Activated T-helper 17 cell treated with anti-CD3 and anti-CD28 coated beads, Interleukin-2, amount 50 U/mL, for 72 hours (primary cell): ENCODE data around the gene SEPTIN8. TPM values are rescaled to one million over a fixed set of nuclear protein-coding genes. Genes with fewer than 3 reads are reported as not detected.

ENCODE experiments used
- ATAC-seq: fragments of 150-1000 bp; cut with Tn5 transposase; replicated peaks from 2 replicates; pipeline ENCODE4 v1.10.0; 2021; ENCODE audit warnings: mild to moderate bottlenecking, moderate library complexity
- H3K27ac Mint-ChIP-seq: one replicate; pipeline ENCODE4 v1.8.0; 2022; ENCODE audit warnings: mixed read lengths
- H3K27me3 Mint-ChIP-seq: one replicate; pipeline ENCODE4 v1.8.0; 2022; ENCODE audit warnings: mixed read lengths
- H3K36me3 Mint-ChIP-seq: one replicate; pipeline ENCODE4 v1.8.0; 2022; ENCODE audit warnings: low read depth, mild to moderate bottlenecking, mixed read lengths
- H3K4me1 Mint-ChIP-seq: one replicate; pipeline ENCODE4 v1.8.0; 2022; ENCODE audit warnings: mixed read lengths
- H3K4me3 Mint-ChIP-seq: one replicate; pipeline ENCODE4 v1.8.0; 2022; ENCODE audit warnings: mild to moderate bottlenecking, mixed read lengths
- H3K9me3 Mint-ChIP-seq: one replicate; pipeline ENCODE4 v1.8.0; 2022; ENCODE audit warnings: mixed read lengths
- total RNA-seq, 2 donors: library from RNA; stranded (reverse); gene quantifications; one replicate each; pipeline ENCODE4 v1.2.3, GENCODE V29; 2022

SEPTIN8 gene
- total RNA-seq, 2 donors from 2014 or later: 13.6 to 14.7 TPM

DNA sequence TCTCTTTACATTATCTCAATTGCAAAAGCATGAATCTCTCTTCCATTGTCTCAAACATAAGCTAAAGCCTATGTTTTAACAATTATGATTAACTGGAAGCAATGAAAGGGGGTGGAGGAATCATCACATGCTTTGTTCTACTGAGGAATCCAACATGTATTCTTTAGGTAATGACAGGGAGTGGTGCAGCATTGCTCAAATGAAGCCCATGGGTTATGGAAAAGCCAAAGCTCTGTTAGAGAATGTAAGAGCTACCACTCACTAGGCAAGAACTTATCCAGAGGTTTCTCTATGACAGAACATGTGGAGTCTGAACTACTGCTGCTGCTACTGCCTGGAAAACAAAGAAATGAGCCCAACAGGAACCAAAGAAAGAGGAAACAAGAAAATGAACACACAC is 68.4 kb downstream of the SEPTIN8 start:
- Mint-ChIP-seq H3K36me3 (peaks cover 49% of the 10 kb centered on the region), H3K27ac (no peak overlapping the region), H3K4me1 (no peaks in the 10 kb centered on the region), H3K9me3 (no peaks in the 10 kb centered on the region), H3K27me3 (no peaks in the 10 kb centered on the region), H3K4me3 (no peak overlapping the region)
- ATAC-seq: no peak

DNA sequence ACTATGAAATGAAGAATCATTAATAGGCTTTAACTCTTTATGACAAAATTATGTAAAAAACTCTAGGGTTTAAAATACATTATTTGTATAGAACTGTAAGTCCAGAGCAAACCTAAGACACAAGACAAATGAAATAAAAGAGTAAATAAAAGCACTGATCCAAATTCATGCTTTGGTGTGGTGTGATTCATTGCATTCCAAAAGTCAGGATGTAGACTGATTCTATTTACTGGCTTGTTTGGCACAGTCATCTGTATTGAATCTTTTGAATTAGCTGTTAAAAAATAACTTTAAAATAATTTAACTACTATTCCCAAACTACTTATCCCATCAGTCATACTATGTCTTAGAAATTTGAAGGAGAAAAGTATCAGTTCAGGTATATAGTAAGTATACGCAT is 72.2 kb downstream of the SEPTIN8 start:
- no peak for ATAC-seq
- Mint-ChIP-seq H3K36me3 (peaks cover 61% of the 10 kb centered on the region), H3K9me3 (no peaks in the 10 kb centered on the region), H3K27me3 (no peaks in the 10 kb centered on the region), H3K4me3 (no peak overlapping the region), H3K27ac (no peak overlapping the region), H3K4me1 (no peaks in the 10 kb centered on the region)

Other genes with a start within 250 kb of the SEPTIN8 start
- gene IL5, start 233.7 kb downstream of the SEPTIN8 start, total RNA-seq: not detected
- 10 to 100 TPM; 31.7 to 37.2 TPM for gene RAD50, start 220.3 kb downstream of the SEPTIN8 start, total RNA-seq
- gene IL13, start 119.1 kb downstream of the SEPTIN8 start, total RNA-seq: 1 to 10 TPM; 2.4 to 4.3 TPM
- not detected for gene IL4, start 103.2 kb downstream of the SEPTIN8 start, total RNA-seq
- 10 to 100 TPM in 1 of 2 donors, 1 to 10 TPM in 1; 8.3 to 13.9 TPM for gene KIF3A, start 39.7 kb downstream of the SEPTIN8 start, total RNA-seq
- 1 to 10 TPM; 1.2 to 3.3 TPM for gene CCNI2, start 29.8 kb downstream of the SEPTIN8 start, total RNA-seq
- gene SOWAHA, start 36.1 kb upstream of the SEPTIN8 start, total RNA-seq: not detected
- 1 to 10 TPM in 1 of 2 donors, under 1 TPM in 1; 0.54 to 3.4 TPM for gene SHROOM1, start 53.4 kb upstream of the SEPTIN8 start, total RNA-seq
- under 1 TPM; 0.26 to 0.69 TPM for gene GDF9, start 89.2 kb upstream of the SEPTIN8 start, total RNA-seq
- 100 to 1,000 TPM; 219 to 408 TPM for gene UQCRQ, start 89.4 kb upstream of the SEPTIN8 start, total RNA-seq
- gene LEAP2, start 96.4 kb upstream of the SEPTIN8 start, total RNA-seq: 1 to 10 TPM; 1.8 to 2.9 TPM
- 10 to 100 TPM; 33.3 to 72.3 TPM for gene AFF4, start 186.4 kb upstream of the SEPTIN8 start, total RNA-seq
- gene ZCCHC10, start 249.3 kb upstream of the SEPTIN8 start, total RNA-seq: 10 to 100 TPM; 19.4 to 23.3 TPM